Activated CD8-positive, alpha-beta T cell treated with anti-CD3 and anti-CD28 coated beads, Interleukin-2, amount 10 ng/mL, durations not matched to agents 7 days and 5 days (primary cell): Measurements from ENCODE around the gene CLINT1. TPM values are rescaled to one million over a fixed set of nuclear protein-coding genes. Genes with fewer than 3 reads are reported as not detected.

ENCODE experiments used
- ATAC-seq: fragments of 150-1000 bp; cut with Tn5 transposase; one replicate; pipeline ENCODE4 v1.10.0; 2021; ENCODE audit warnings: moderate library complexity
- CTCF ChIA-PET: fragments of 350-600 bp; sonication (Branson Sonifier 250); formaldehyde crosslinking; loops from one replicate; lab custom pipeline; 2021; ENCODE audit warnings: antibody characterized with exemption; lab: Charles Lee
- POLR2A ChIA-PET: fragments of 350-600 bp; sonication (Branson Sonifier 250); formaldehyde crosslinking; loops from one replicate; lab custom pipeline; 2021; ENCODE audit warnings: antibody characterized with exemption; lab: Charles Lee
- DNase-seq: peaks from one replicate; pipeline ENCODE4 v3.0.0-alpha.2; 2020
- H3K27ac Mint-ChIP-seq: one replicate; pipeline ENCODE4 v1.8.0; 2021; ENCODE audit warnings: mild to moderate bottlenecking, mixed read lengths
- H3K27me3 Mint-ChIP-seq: one replicate; pipeline ENCODE4 v1.8.0; 2021; ENCODE audit warnings: low read depth, mixed read lengths
- H3K36me3 Mint-ChIP-seq: one replicate; pipeline ENCODE4 v1.8.0; 2021; ENCODE audit warnings: low read depth, mixed read lengths
- H3K4me1 Mint-ChIP-seq: one replicate; pipeline ENCODE4 v1.8.0; 2021; ENCODE audit warnings: low read depth, mixed read lengths
- H3K4me3 Mint-ChIP-seq: one replicate; pipeline ENCODE4 v1.8.0; 2021; ENCODE audit warnings: mild to moderate bottlenecking, mixed read lengths
- H3K9me3 Mint-ChIP-seq: one replicate; pipeline ENCODE4 v1.8.0; 2022; ENCODE audit warnings: mixed read lengths; ENCODE audit not compliant: insufficient read depth
- total RNA-seq, 2 experiments: library from RNA; stranded (reverse); gene quantifications; one replicate each; pipeline ENCODE4 v1.2.3, GENCODE V29; 2021

The CLINT1 gene
- total RNA-seq, 2 experiments from 2014 or later: 65.7 to 67.2 TPM

DNA sequence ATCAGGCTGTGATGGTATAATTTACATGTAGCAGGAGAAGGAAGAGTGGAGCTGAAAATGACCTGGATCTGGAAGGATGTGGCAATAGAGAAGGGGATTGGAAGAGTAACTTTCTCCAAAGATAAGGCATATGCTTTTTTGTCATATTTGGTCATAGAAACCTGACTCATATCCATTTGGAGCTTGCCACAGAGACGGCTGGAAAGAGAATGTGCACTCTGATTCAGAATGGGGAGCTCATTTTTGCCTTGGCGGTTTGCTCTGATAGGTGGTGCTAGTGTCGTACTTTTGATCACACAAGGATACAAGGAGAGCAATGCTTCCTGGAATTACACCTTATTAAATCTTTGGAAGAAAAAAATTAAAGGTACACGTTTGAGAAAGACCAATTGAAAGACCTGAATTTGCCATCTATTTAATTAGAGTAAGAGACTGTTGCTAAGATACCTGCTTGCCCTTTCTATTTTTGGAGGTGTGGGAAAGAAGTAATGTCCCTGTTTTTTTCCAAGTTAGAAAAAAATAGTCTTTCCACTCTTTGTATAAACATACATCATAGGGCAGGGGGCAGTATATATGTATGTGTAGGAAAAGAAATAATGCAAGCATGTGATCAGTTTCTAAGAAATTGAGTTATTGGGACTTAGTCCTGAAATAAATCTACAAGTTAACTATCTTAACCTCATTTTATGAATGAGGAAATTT, 110.0 kb downstream of the CLINT1 start:
- Mint-ChIP-seq H3K27me3 (no peaks in the 10 kb centered on the region), H3K4me1 (peaks cover 22% of the 10 kb centered on the region), H3K36me3 (peaks cover 9% of the 10 kb centered on the region), H3K27ac (no peak overlapping the region), H3K9me3 (no peaks in the 10 kb centered on the region), H3K4me3 (no peak overlapping the region)
- no peak for DNase-seq
- no peak for ATAC-seq
- POLR2A ChIA-PET: no interaction called here
- CTCF ChIA-PET: no interaction called here

DNA sequence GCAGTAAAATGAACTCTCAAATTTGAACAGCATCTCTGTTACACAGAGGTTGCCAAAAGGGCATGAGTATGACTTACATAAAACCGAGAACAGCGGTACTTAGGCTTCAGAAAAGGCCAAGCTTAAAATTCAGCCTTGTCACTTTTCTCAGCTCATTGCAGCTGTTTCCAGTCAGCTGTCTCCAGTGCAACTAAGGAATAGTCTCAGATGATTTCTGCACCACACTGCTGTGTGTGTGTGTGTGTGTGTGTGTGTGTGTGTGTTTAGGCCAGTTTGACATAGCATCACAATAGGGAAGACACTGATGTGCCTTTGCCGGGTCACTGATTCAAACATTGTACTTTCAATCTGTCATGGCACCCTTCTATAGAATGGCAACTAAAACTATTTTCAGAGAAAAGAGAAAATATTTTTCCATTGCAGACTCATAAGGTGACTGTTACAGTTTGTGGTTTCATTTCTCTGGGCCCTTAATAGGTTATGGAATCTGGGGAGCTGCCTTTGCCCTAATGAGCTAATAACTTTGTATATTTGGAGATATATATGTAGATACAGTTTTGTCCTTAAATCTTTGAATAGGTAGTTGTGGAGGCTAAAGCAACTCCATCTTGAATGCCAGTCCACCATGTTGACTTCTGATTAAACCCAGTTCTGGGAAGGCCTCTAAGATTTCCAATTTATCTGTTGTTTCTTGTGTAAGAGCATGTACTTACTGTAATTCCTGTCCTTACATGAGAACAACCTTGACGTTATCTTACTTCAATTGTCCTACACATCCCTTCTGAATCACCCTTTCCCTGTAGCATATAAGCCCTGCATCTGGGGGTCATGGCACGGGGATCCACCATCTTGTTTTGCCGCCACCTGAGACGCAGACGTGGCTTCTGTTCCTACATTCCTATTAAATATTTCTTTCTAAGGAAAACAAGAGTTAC, 110.9 kb downstream of the CLINT1 start:
- CTCF ChIA-PET: interaction anchor here (1.0 to 1.1 kb wide), 2 partner anchors 9 to 405 kb away, joined by 3 to 4 read pairs; no protein-coding TSS in a partner anchor
- Mint-ChIP-seq H3K4me1 (peaks cover 25% of the 10 kb centered on the region), H3K4me3 (no peak overlapping the region), H3K27ac (no peak overlapping the region), H3K36me3 (peaks cover 9% of the 10 kb centered on the region), H3K9me3 (no peaks in the 10 kb centered on the region), H3K27me3 (no peaks in the 10 kb centered on the region)
- DNase-seq (no peak), ATAC-seq (no peak)
- POLR2A ChIA-PET: no interaction called here

DNA sequence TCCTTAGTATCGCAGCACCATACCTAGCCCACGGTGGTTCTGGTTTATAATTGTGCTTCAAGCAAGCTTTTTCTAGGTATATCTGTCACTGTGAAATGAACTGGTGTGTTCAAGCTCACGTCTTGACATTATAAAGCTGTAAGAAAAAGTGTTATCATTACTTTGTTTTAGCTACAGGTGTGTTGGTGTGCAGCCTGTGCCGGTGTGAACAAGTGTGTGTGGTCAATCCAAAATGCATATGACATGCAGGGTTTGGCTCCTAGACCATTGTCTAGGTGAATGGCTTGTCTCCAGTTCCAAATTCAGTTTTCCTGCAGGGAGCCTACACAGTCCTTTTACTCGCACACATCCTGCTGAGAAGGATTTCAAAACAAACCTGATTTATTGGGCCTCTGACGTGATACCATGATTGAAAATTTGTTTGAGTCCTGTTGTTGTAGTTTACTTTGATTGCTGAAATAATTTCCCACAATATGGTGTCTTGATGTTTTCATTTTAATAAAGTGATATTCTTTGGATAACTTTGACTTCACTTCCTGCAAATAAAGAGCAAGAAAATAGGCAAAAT, 111.7 kb downstream of the CLINT1 start:
- Mint-ChIP-seq H3K27me3 (no peaks in the 10 kb centered on the region), H3K4me3 (no peak overlapping the region), H3K9me3 (no peaks in the 10 kb centered on the region), H3K36me3 (peaks cover 5% of the 10 kb centered on the region), H3K4me1 (peaks cover 30% of the 10 kb centered on the region), H3K27ac (no peak overlapping the region)
- POLR2A ChIA-PET: no interaction called here
- CTCF ChIA-PET: interaction anchor here (1.0 to 1.8 kb wide), 4 partner anchors 8 to 404 kb away, joined by 3 to 5 read pairs (median 4); no protein-coding TSS in a partner anchor
- DNase-seq: no peak
- no peak for ATAC-seq

DNA sequence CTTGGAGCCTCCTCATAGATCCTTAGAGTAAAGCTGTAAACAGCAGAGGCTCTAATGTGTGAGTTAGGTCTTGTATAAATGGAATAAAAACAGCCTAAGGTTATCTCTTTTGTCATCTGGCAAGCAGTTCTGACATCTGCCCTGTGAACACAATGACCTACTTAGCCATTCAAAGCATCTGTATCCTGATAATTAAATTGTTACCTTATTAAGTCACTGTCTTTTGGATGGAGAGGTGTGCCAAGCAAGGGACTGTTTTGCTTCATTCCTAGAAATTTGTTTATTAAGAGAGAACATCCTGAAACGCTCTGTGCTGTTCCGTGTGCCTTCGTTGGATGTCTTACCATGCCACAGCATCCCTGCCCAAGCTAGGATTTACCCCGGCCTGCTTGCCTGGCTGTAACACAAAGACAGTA, 113.9 kb downstream of the CLINT1 start:
- DNase-seq (no peak), ATAC-seq (no peak)
- Mint-ChIP-seq H3K27me3 (no peaks in the 10 kb centered on the region), H3K36me3 (peaks cover 8% of the 10 kb centered on the region), H3K27ac (no peak overlapping the region), H3K9me3 (no peaks in the 10 kb centered on the region), H3K4me3 (peak overlapping the region; percentile 27), H3K4me1 (peaks cover 33% of the 10 kb centered on the region)
- POLR2A ChIA-PET: no interaction called here
- CTCF ChIA-PET: interaction anchor here (1.5 to 6.1 kb wide), 4 partner anchors 15 to 312 kb away, joined by 4 to 85 read pairs (median 49); partner anchors contain the start of gene THG1L

DNA sequence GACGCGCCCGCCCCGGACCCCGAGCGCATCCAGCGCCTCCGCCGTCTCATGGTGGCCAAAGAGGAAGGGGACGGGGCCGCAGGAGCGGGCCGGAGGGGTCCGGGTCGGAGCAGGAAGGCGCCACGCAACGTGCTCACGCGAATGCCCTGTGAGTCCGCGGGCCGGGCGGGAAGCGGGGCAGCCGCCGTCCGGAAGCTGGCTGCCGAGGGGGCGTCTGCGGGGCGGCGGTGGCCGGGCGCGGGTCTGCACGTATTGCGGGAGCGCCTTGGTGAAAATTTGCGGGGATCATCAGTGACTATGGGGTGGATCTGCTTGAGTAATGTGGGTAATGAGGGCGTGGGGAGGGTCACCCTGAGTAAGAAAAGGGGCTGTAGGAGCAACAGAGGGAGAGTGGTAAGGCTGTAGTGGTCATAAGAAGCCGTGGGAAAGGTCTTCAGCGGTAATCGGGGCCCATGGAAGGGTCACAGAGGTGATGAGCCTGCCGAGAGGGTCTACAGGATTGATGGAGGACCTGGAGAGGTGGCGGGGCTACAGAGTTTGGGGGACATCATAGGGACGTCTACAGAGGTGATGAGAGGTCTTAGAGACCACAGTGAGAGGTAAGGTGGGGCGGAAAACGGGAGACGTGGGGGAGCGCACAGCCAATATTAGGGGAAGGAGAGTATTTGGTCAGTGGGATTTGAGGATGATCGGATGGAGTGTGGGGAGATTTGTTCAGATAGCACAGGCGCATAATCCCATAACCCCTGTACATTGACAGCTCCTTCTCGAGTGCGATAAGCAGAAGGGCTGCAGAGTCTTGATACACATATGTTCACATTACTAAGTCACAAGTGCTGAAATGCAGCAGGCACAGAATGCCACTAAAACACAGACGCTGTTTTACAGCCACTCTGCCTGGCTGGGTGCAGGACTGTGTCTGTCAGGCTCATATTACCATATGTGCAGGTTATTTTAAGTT, 114.6 kb downstream of the CLINT1 start:
- POLR2A ChIA-PET: interaction anchor here (0.6 to 2.0 kb wide), 4 partner anchors 9 to 63 kb away, joined by 3 to 10 read pairs (median 3); partner anchors contain the start of gene THG1L
- Mint-ChIP-seq H3K27me3 (no peaks in the 10 kb centered on the region), H3K4me3 (peak overlapping the region; percentile 88), H3K36me3 (peaks cover 11% of the 10 kb centered on the region), H3K9me3 (no peaks in the 10 kb centered on the region), H3K4me1 (peaks cover 33% of the 10 kb centered on the region), H3K27ac (peak overlapping the region; percentile 89)
- CTCF ChIA-PET: interaction anchor here (0.7 to 6.1 kb wide), 43 partner anchors 9 to 1596 kb away, joined by 3 to 85 read pairs (median 4); partner anchors contain the start of genes C5orf52 and THG1L
- DNase-seq: peak; percentile 38
- ATAC-seq: peak; percentile 37

DNA sequence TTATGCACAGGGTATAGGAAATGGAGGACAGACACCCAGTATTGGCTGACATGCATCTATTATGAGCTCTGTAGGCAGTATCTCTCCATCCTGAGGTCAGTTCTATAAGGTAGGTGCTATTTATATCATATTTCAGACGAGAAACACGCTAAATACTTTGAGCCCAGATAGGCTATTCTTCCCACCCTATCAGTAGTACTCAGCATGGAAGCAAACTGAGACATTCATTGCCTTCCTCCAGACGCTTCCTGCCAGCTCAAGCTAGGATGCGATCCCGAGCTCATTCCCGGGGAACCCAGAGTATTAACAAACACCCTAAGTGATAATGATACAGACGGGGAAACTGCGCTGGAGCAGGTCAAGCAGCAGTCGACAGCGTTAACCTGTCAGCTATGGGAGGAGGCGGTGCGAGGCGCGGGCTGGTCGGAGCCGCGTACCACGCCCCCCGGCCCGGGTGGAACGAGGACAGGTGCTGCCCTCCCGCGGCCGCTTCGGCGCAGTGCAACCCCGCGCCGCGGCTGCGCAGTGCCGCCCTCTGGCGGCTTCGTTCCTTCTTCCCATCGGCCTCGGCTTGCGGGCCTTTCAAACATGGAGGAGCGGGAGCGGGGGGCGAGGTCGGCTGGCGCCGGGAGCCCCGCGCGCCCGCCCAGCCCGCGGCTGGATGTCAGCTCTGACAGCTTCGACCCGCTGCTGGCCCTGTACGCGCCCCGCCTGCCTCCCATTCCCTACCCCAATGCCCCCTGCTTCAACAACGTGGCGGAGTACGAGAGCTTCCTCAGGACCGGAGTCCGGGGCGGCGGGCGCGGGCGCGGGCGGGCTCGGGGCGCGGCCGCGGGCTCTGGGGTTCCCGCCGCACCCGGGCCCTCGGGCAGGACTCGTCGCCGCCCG, 115.5 kb downstream of the CLINT1 start, which contains the start of gene LSM11:
TSS of gene LSM11 (plus strand) at position 550 of the 888 bp plus-strand sequence. CDS start at position 589, 39 bp downstream.
- H3K27ac Mint-ChIP-seq: peak within 1 kb of the TSS; percentile 89
- ChIA-PET POLR2A (interaction anchor here (0.5 to 2.0 kb wide), 6 partner anchors 10 to 217 kb away, joined by 3 to 10 read pairs (median 4); partner anchors contain the start of gene THG1L), CTCF (interaction anchor here (0.5 to 6.1 kb wide), 82 partner anchors 9 to 1597 kb away, joined by 3 to 85 read pairs (median 4); partner anchors contain the start of genes C5orf52, MED7, NIPAL4 and SOX30)
- H3K4me1 Mint-ChIP-seq: peaks cover 33% of the 10 kb centered on the region
- DNase-seq (peak; percentile 91), ATAC-seq (peak; percentile 94)
- H3K4me3 Mint-ChIP-seq: peak within 1 kb of the TSS; percentile 88
- no peaks in the 10 kb centered on the region for H3K27me3 Mint-ChIP-seq
- peaks cover 12% of the 10 kb centered on the region for H3K36me3 Mint-ChIP-seq
- H3K9me3 Mint-ChIP-seq: no peaks in the 10 kb centered on the region

DNA sequence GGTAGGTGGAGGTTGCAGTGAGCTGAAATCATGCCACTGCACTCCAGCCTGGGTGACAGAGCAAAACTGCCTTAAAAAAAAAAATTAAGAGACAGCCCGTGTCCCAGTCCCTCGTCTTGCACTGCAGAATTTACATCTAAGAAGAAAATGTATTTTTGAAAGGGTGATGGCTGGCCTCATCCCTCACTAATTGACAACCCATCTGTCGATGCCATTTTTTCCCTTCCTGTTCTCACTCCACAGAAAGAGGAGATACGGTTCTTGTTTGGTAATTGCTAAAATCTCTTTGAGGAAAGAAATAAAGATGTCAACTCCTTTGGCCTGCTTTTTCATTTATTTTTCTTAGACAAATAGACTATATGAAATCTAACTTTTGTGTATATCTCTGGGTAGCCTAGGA, 117.8 kb downstream of the CLINT1 start:
- peaks cover 18% of the 10 kb centered on the region for H3K36me3 Mint-ChIP-seq
- ChIA-PET CTCF (interaction anchor here (1.0 to 6.1 kb wide), 6 partner anchors 11 to 355 kb away, joined by 3 to 85 read pairs (median 46); partner anchors contain the start of genes C5orf52 and THG1L), POLR2A (interaction anchor here (0.6 to 1.5 kb wide), 2 partner anchors 10 to 54 kb away, joined by 4 read pairs; partner anchors contain the start of gene THG1L)

DNA sequence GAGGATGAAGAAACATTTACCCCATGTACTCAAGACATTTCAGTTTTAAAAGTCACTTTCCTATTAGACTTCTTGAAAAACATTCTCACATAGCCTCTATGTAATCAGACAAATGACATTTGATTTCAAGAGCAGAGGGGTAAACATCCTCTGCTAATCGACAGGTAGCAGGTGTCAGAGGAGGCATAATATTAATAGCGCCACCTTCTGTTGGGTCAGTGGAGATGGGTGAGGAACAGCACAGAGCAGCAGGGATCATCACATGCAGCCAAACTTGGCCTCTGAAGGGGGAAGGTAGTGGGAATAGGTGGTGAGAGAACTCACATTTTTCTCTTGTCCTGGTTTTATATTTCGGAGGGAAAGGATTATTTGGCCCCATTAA, 118.7 kb downstream of the CLINT1 start:
- Mint-ChIP-seq H3K9me3 (no peaks in the 10 kb centered on the region), H3K27ac (no peak overlapping the region), H3K36me3 (peaks cover 16% of the 10 kb centered on the region), H3K4me1 (peaks cover 18% of the 10 kb centered on the region), H3K27me3 (no peaks in the 10 kb centered on the region), H3K4me3 (no peak overlapping the region)
- CTCF ChIA-PET: interaction anchor here (4.1 to 6.1 kb wide), 2 partner anchors 10 to 71 kb away, joined by 50 to 85 read pairs; partner anchors contain the start of genes C5orf52 and THG1L
- POLR2A ChIA-PET: no interaction called here
- no peak for ATAC-seq
- peak; percentile 48 for DNase-seq

More for the DNA sequence above, 117.8 kb downstream of the CLINT1 start:
- Mint-ChIP-seq H3K27ac (no peak overlapping the region), H3K9me3 (no peaks in the 10 kb centered on the region), H3K4me1 (peaks cover 23% of the 10 kb centered on the region), H3K4me3 (no peak overlapping the region), H3K27me3 (no peaks in the 10 kb centered on the region)
- ATAC-seq (no peak), DNase-seq (no peak)

DNA sequence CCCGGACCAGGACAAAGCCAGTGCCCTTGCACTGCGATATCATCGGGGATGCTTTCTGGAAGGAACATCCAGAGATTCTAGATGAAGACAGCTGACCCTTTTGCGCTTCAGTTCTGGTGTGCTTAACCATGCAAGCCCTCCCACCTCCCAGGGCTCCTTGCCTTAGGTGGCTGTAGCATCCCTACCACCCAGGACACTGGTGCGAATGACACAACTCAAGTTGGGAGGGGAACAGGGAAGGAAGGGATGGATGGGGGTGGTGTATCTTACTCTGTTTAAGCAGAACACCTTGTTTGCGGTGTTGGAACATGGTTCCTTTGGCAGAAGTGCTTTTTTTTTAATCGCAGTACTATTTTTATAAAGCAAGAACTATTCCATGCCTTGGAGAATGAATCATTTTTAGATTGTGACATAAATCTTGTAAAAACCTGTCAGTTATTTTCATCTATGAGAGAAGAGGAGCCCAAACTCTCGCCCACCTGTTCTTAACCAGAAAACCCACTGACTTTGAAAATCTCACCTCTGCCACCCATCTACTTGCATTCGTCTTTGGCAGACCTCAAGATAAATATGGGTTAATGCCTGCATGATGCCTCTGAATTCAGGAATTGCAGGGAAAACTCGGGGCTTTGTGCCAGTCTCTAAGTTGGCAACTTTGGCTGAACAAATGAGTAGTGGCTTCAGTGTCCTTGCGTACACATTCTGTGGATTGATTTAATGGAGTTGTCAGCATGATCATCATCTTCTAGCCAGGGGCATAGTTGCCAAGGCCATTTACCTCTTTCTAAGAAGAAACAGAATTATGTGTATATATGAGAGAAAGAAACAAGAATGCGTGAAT, 119.3 kb downstream of the CLINT1 start:
- no peaks in the 10 kb centered on the region for H3K27me3 Mint-ChIP-seq
- ChIA-PET POLR2A (no interaction called here), CTCF (interaction anchor here (0.8 to 1.2 kb wide), 3 partner anchors 8 to 260 kb away, joined by 3 to 4 read pairs (median 3); no protein-coding TSS in a partner anchor)
- ATAC-seq (no peak), DNase-seq (no peak)
- H3K4me3 Mint-ChIP-seq: no peak overlapping the region
- H3K36me3 Mint-ChIP-seq: peaks cover 16% of the 10 kb centered on the region
- H3K4me1 Mint-ChIP-seq: peaks cover 16% of the 10 kb centered on the region
- H3K9me3 Mint-ChIP-seq: no peaks in the 10 kb centered on the region
- no peak overlapping the region for H3K27ac Mint-ChIP-seq
